Activated naive CD8-positive, alpha-beta T cell treated with anti-CD3 and anti-CD28 coated beads, Interleukin-2, amount 50 U/mL, for 24 hours (primary cell): ENCODE results near the gene PLBD1.

Experiments used
- ATAC-seq: fragments of 150-1000 bp; cut with Tn5 transposase; one replicate; pipeline ENCODE4 v1.10.0; 2021
- DNase-seq: peaks from one replicate; pipeline ENCODE4 v3.0.0; 2021
- H3K27ac Mint-ChIP-seq: one replicate; pipeline ENCODE4 v1.8.0; 2021; ENCODE audit warnings: mild to moderate bottlenecking, mixed read lengths
- H3K27me3 Mint-ChIP-seq: one replicate; pipeline ENCODE4 v1.8.0; 2021; ENCODE audit warnings: mixed read lengths
- H3K36me3 Mint-ChIP-seq: one replicate; pipeline ENCODE4 v1.8.0; 2021; ENCODE audit warnings: low read depth, mixed read lengths
- H3K4me1 Mint-ChIP-seq: one replicate; pipeline ENCODE4 v1.8.0; 2021; ENCODE audit warnings: mixed read lengths
- H3K4me3 Mint-ChIP-seq: one replicate; pipeline ENCODE4 v1.8.0; 2021; ENCODE audit warnings: mild to moderate bottlenecking, moderate library complexity, mixed read lengths
- H3K9me3 Mint-ChIP-seq: one replicate; pipeline ENCODE4 v1.8.0; 2021; ENCODE audit warnings: mixed read lengths

PLBD1 gene

DNA sequence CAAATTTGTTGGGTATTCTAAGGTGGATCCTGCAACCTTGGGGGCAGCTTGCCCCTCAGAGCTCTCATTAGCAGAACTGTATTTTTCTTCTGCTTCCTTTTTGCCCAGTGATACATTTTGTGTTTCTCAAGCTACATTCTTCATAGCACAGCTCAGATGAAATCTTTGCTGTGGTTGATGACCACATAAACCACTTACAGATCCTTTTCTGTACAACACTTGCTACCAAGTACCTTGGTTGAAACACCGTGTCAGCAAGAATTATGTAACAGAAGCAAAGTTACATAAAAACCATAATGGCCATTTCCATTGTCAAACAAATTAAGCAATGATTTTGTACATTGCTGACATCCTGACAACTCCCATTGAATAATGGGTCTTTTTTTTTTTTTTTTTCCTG is 9.7 kb upstream of the PLBD1 start:
- ATAC-seq (peak; percentile 24), DNase-seq (no peak)
- Mint-ChIP-seq H3K27me3 (peaks cover 2% of the 10 kb centered on the region), H3K27ac (no peak overlapping the region), H3K36me3 (no peaks in the 10 kb centered on the region), H3K4me1 (peaks cover 21% of the 10 kb centered on the region), H3K9me3 (no peaks in the 10 kb centered on the region), H3K4me3 (no peak overlapping the region)

DNA sequence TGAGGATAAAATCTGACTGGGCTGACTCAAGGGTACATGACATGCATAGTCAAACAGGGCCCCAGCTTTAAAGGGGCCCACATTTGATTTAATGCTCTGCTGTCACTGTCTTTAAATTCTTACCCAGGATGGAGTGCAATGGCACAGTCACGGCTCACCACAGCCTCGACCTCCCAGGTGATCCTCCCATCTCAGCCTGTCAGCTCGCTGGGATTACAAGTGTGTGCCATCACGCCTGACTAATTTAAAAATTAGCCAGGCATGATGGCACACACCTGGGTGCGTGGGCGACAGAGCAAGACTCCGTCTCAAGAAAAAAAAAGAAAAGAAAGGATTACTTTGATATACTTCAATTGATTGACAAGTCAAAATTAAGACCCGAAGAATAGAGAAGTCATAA is 9.2 kb upstream of the PLBD1 start:
- Mint-ChIP-seq H3K9me3 (no peaks in the 10 kb centered on the region), H3K4me1 (peaks cover 21% of the 10 kb centered on the region), H3K27me3 (peaks cover 2% of the 10 kb centered on the region), H3K36me3 (no peaks in the 10 kb centered on the region), H3K4me3 (no peak overlapping the region), H3K27ac (no peak overlapping the region)
- DNase-seq (no peak), ATAC-seq (no peak)

DNA sequence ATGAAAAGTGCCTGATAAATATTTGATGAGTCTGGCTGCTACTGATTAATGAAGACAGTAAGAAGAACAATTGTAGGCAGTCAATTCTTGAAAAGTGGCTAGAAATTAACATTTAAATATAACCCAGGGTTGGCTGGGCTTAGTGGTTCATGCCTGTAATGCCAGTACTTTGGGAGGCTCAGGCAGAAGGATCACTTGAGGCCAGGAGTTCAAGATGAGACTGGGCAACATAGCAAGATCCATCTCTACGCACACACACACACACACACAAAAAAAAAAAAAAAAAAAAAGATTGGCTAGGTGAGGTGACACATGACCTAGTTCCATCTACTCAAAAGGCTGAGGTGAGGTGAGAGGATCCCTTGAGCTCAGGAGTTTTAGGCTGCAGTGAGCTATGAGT is 7.9 kb upstream of the PLBD1 start:
- Mint-ChIP-seq H3K9me3 (no peaks in the 10 kb centered on the region), H3K27me3 (peaks cover 5% of the 10 kb centered on the region), H3K4me1 (peaks cover 21% of the 10 kb centered on the region), H3K36me3 (no peaks in the 10 kb centered on the region), H3K4me3 (no peak overlapping the region), H3K27ac (no peak overlapping the region)
- ATAC-seq, result no peak
- DNase-seq, result no peak

DNA sequence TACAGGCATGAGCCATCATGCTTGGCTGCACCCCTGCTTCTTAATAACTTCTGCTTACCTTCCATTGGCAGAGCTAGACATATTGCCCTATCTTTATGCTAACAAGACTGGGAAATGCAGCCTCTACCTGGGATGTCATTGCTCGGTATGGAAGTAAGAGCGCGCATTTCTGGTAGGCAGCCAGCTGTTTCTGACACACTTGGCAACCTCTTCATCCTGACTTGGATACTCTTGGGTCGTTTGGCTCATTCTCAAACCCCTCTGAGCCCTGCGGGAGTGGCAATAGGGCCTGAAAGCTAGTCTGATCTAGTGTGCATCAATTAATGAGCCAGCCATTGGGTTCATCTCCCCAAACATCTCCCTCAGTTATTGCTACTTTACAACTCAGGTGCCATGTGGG is 5.4 kb upstream of the PLBD1 start:
- ATAC-seq, result no peak
- peaks cover 22% of the 10 kb centered on the region for H3K4me1 Mint-ChIP-seq
- no peak overlapping the region for H3K27ac Mint-ChIP-seq

GRCh38 chr12:14572401-14572800 is 4.7 kb upstream of the PLBD1 start:
- no peak for ATAC-seq

More for the DNA sequence above, 5.4 kb upstream of the PLBD1 start:
- DNase-seq, result no peak
- Mint-ChIP-seq H3K36me3 (peaks cover 2% of the 10 kb centered on the region), H3K27me3 (peaks cover 16% of the 10 kb centered on the region), H3K9me3 (no peaks in the 10 kb centered on the region), H3K4me3 (no peak overlapping the region)

GRCh38 chr12:14571779-14572178 is 4.1 kb upstream of the PLBD1 start:
- Mint-ChIP-seq H3K4me3 (no peak overlapping the region), H3K4me1 (peaks cover 12% of the 10 kb centered on the region), H3K9me3 (no peaks in the 10 kb centered on the region), H3K27me3 (peaks cover 23% of the 10 kb centered on the region), H3K36me3 (peaks cover 2% of the 10 kb centered on the region), H3K27ac (no peak overlapping the region)
- DNase-seq (no peak), ATAC-seq (no peak)

More at GRCh38 chr12:14572401-14572800, 4.7 kb upstream of the PLBD1 start:
- Mint-ChIP-seq H3K27me3 (peaks cover 20% of the 10 kb centered on the region), H3K4me3 (no peak overlapping the region), H3K4me1 (peaks cover 18% of the 10 kb centered on the region), H3K27ac (no peak overlapping the region), H3K9me3 (no peaks in the 10 kb centered on the region), H3K36me3 (peaks cover 2% of the 10 kb centered on the region)
- DNase-seq, result no peak

- ATAC-seq, result no peak
- peaks cover 2% of the 10 kb centered on the region for H3K36me3 Mint-ChIP-seq
- no peak for DNase-seq
- H3K4me1 Mint-ChIP-seq, result peaks cover 3% of the 10 kb centered on the region
- H3K9me3 Mint-ChIP-seq, result no peaks in the 10 kb centered on the region
- no peak overlapping the region for H3K4me3 Mint-ChIP-seq
- H3K27ac Mint-ChIP-seq, result no peak overlapping the region
- peaks cover 30% of the 10 kb centered on the region for H3K27me3 Mint-ChIP-seq
Measured at GRCh38 chr12:14570231-14570630, 2.5 kb upstream of the PLBD1 start.

- ATAC-seq, result no peak
- H3K4me1 Mint-ChIP-seq, result peaks cover 5% of the 10 kb centered on the region
- H3K9me3 Mint-ChIP-seq, result no peaks in the 10 kb centered on the region
- H3K27ac Mint-ChIP-seq, result no peak overlapping the region
- DNase-seq, result no peak
- H3K27me3 Mint-ChIP-seq, result peaks cover 23% of the 10 kb centered on the region
- H3K36me3 Mint-ChIP-seq, result peaks cover 2% of the 10 kb centered on the region
- H3K4me3 Mint-ChIP-seq, result no peak overlapping the region
Measured at GRCh38 chr12:14564336-14564959, 3.2 kb downstream of the PLBD1 start.

- Mint-ChIP-seq H3K27me3 (peaks cover 15% of the 10 kb centered on the region), H3K4me3 (no peak overlapping the region), H3K4me1 (peaks cover 10% of the 10 kb centered on the region), H3K36me3 (no peaks in the 10 kb centered on the region), H3K27ac (no peak overlapping the region), H3K9me3 (no peaks in the 10 kb centered on the region)
- no peak for ATAC-seq
- no peak for DNase-seq
Measured at GRCh38 chr12:14563046-14563445, 4.6 kb downstream of the PLBD1 start.

GRCh38 chr12:14562279-14562678 is 5.4 kb downstream of the PLBD1 start:
- Mint-ChIP-seq H3K36me3 (no peaks in the 10 kb centered on the region), H3K27me3 (peaks cover 12% of the 10 kb centered on the region), H3K27ac (no peak overlapping the region), H3K4me3 (no peak overlapping the region), H3K9me3 (no peaks in the 10 kb centered on the region), H3K4me1 (peaks cover 9% of the 10 kb centered on the region)
- no peak for ATAC-seq
- no peak for DNase-seq

DNA sequence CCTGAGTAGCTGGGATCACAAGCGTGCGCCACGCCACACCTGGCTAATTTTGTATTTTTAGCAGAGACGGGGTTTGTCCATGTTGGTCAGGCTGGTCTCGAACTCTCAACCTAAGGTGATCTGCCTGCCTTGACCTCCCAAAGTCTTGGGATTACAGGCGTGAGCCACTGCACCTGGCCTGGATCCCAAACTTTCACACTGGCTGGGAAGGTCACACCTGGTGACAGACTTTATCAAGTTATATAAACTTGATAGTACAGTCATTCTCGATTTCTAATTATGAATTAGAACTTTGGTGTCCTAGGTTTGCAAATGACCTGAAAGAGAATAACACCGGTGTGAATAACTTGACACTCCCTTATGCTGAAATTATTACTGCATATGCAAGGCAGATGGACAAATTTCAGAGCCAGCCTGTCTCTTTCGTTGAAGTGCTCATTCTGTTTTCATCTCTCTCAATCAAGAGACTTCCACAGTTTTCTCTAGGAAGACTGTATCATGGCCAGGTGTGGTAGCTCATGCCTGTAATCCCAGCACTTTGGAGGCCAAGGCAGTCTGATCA is 5.9 kb downstream of the PLBD1 start:
- H3K4me3 Mint-ChIP-seq, result no peak overlapping the region
- H3K9me3 Mint-ChIP-seq, result no peaks in the 10 kb centered on the region
- peaks cover 8% of the 10 kb centered on the region for H3K27me3 Mint-ChIP-seq
- ATAC-seq (no peak), DNase-seq (no peak)
- no peaks in the 10 kb centered on the region for H3K36me3 Mint-ChIP-seq
- H3K4me1 Mint-ChIP-seq, result peaks cover 9% of the 10 kb centered on the region
- no peak overlapping the region for H3K27ac Mint-ChIP-seq

DNA sequence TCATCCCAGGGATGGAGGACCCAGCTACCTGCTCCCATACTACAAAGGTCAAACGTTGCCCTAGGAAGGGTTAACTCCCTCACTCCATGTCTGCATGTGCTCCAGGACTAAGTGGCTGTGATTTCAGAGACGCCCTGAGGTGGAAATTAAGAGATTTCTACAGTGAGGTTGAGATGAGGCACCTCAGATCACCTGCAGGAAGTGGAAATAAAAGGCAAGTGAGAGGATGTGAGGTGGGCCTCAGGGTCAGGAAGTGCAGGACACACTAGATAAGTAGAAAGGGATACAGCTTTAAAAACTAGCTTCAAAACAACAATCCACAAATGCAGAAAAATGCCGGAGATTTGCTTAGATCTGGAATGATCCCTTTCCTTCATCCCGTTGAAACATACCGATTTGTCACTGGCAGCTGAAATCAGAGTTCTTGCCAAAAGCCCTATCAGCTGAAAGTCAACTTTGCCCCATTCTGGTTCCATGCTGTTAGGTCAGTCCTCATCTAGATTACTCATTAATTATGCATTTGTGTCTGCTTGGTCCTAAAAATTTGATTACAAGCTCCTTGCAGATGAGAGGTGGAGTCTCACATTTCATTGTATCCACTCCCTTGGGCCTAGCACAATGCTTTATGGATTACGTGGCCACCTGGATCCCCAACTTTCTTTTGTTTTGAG is 6.6 kb downstream of the PLBD1 start:
- peaks cover 6% of the 10 kb centered on the region for H3K27me3 Mint-ChIP-seq
- no peak overlapping the region for H3K27ac Mint-ChIP-seq
- no peak for DNase-seq
- H3K36me3 Mint-ChIP-seq, result no peaks in the 10 kb centered on the region
- H3K4me3 Mint-ChIP-seq, result no peak overlapping the region
- no peaks in the 10 kb centered on the region for H3K9me3 Mint-ChIP-seq
- no peak for ATAC-seq
- H3K4me1 Mint-ChIP-seq, result peaks cover 9% of the 10 kb centered on the region

DNA sequence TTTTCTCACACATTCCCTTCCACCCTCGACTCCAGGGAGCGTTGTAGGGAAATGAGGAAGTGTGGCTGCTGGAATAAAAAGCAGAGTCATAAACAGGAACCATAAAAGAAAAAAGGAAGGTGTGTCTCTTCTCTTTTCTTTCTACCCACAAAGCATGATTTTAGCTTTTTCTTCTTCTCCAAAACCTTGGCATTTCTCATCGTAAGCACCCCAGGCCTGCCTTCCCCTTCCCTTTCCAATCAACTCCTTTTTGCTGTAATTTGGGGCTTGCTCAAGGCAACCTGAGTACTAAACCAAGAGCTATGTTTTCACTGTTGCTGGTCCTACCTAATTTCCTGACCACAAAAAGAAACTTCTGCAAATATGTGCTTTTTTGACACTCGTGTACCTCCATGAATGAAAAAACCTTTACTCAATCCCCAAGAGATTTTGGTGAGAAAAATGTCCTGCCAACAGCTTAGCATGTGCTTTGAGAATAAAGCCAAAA is 9.2 kb downstream of the PLBD1 start:
- H3K4me3 Mint-ChIP-seq, result no peak overlapping the region

GRCh38 chr12:14557966-14558365 is 9.7 kb downstream of the PLBD1 start:
- Mint-ChIP-seq H3K4me3 (no peak overlapping the region), H3K9me3 (no peaks in the 10 kb centered on the region), H3K27ac (no peak overlapping the region), H3K4me1 (peaks cover 9% of the 10 kb centered on the region), H3K36me3 (no peaks in the 10 kb centered on the region), H3K27me3 (no peaks in the 10 kb centered on the region)
- ATAC-seq, result no peak
- DNase-seq, result no peak

More for the DNA sequence above, 9.2 kb downstream of the PLBD1 start:
- Mint-ChIP-seq H3K9me3 (no peaks in the 10 kb centered on the region), H3K27ac (no peak overlapping the region), H3K4me1 (peaks cover 9% of the 10 kb centered on the region), H3K27me3 (no peaks in the 10 kb centered on the region), H3K36me3 (no peaks in the 10 kb centered on the region)
- ATAC-seq, result no peak
- DNase-seq, result no peak

DNA sequence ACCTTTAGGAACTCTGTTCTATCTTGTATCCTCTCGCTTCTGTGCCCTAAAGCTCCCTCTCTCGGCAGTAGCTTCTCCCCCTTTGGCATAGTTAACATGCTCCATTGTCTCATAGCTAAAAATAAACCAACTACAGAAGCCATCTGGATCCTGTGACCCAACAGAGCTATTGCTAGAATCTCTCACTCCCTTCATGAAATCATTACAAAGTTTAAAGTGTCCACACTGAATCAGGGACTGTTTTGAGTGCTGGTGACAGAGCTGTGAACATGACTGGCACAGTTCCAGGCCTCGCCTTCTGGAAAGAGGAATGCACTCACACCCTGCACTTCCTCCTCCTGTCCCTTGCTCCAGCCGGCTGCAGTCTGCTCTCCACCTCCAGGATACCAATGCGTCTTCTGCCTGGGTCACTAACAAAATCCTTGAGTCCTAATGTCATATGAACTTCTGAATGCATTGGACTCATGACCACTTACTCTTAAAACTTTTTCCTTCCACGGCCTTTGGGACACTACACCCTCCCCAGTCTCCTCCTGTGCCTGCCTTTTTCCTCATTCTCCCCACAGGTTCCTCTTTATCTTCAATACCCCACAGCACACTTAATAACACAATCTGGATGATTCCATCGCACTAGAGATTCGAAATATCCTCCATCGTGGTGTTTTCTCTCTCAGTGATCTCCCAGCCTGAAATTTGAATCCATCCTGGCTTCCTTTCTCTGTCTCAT is 13.2 kb downstream of the PLBD1 start:
- DNase-seq (no peak), ATAC-seq (no peak)
- Mint-ChIP-seq H3K9me3 (no peaks in the 10 kb centered on the region), H3K36me3 (no peaks in the 10 kb centered on the region), H3K27me3 (peaks cover 5% of the 10 kb centered on the region), H3K4me1 (peaks cover 7% of the 10 kb centered on the region), H3K27ac (no peak overlapping the region), H3K4me3 (no peak overlapping the region)
